Activated CD8-positive, alpha-beta memory T cell treated with anti-CD3 and anti-CD28 coated beads, Interleukin-2, amount 50 U/mL, for 1 hour (primary cell): ENCODE measurements around the gene CCDC28A.
"Not testable (repeated sequence)": the region's sequence is repeated elsewhere in the genome, so short reads cannot be mapped to it uniquely, and the experiment has no call there.

Source experiments
- DNase-seq: peaks from one replicate; pipeline ENCODE4 v3.0.0-alpha.2; 2020; ENCODE audit errors: extremely low read depth

CCDC28A gene

DNA sequence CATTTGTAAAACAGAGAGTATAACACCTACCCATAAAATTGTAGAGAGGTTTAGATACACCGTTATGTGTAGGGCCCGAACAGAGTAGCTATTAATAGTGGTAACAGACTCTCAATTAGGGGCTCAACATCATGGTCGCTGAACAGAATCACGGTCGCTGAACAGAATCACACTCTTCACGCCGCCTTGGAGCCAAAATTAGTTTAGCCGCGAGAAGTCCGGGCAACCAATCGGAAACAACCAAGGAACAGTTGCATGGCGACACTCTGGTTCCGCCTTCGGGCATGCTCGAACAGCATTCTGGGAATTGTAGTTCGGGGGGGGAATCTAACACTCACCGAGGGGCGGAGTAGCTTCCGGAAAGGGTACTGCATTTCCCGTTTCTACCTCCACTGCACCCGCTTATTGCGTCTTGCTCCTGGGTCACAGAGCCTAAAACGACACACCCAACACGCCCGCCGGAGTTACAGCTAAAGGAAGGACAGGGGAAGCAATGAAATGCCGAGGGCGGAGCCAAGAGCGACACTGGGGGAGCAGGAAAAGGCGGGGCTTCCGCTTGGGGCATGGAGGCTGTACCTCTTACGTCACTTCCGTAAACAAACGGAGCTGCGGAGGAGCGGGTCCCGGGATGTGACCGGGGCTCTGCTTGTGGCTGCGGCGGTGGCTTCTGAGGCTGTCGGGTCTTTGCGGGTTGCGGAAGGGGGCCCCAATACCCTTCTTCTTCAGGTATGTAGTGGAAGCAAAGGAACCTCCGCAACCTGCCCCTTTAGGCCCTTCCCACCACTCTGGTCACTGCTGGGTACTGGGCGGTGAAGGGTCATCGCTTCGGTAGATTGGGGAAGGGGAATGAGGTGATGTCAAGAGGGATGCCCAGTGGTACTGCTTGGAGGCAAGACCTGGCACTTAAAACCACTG, at the start of gene CCDC28A:
Gene CCDC28A (plus strand): TSS at position 593 of the 915 bp plus-strand sequence. CDS start 2,352 bp downstream, outside the sequence.
- DNase-seq, result peak; percentile 88

DNA sequence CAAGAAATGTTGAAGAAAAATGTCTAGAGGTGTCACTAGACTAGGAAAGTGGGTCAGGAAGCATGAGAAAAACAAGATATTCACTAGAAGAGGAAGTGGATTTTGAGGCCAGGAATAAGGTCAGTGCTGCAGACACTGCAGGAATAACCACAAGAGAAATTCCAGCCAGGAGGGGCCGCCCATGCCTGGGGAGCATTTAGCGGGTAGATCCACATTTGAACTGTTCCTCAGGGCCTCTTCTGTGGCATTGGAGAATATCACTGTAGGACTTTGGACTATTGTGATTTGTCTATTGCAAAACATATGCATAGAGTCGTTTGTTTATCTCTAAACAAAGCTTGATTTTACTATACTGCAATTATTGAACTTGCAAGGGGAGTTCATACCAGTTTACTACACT, 49.6 kb upstream of the CCDC28A start:
- DNase-seq, result no peak

DNA sequence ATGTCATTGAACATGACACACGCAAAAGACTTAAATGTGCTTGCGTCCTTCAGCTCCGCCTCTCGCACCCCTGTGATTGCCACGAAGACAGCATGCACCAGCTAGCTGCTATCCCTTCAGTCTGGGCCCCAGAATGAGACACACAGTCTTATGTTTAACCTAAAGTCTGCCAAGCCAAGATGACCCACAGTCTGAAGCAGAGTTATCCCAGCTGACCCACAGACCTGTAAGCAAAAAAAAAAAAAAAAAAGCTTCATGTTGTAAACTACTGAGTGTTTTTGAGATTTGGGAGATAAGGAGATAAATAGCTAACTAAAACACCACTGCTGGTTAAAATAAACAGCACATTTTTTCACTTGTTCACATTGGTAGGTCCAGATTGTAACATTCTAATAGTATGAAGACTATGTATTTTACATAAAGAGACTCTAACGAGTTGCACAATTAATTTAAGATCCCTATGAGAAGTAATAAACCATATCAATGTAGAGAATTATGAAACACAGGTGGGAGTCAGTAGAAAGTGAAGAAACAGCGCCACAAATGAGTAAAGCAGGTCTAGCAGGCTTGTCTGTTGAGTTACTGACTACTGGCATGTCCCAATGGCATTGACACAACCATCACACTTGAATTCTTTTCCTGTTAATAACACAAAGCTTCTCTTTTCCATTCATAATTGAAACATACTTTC, 47.4 kb upstream of the CCDC28A start:
- DNase-seq, result no peak

DNA sequence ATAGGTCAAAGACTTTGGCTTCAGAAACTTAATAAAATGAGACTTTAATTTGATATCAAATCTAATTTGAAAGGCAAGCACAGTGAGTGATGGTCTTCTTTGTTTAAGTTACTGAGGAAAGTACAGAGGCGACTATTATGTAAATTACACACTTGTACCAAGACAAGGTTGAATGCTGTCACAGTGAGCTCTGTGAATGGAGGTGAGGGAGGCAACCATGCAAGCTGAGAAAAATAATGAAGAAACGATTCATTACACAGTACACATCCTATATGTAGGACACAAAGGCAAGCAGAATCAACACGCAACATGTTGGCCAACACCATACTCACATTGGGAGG, 46.8 kb upstream of the CCDC28A start:
- DNase-seq, result no peak

DNA sequence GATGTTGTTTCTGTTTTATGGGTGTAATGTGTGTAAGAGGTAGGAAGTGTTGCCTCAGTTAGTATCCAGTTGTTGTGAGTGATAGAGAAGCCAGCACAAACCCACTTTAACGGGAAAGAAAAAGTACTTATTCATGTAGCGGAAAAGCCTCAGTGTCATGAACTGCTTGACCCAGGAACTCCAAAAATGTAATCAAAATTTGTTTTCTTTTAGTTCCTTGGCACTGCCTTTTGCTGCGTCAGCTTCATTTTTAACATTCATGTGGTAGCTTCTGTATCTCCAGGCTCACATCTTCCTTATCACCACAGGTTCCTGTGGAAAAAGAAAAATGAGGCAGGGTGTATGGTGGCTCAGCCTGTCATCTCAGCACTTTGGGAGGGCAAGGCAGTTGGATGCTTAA, 46.4 kb upstream of the CCDC28A start:
- no peak for DNase-seq

DNA sequence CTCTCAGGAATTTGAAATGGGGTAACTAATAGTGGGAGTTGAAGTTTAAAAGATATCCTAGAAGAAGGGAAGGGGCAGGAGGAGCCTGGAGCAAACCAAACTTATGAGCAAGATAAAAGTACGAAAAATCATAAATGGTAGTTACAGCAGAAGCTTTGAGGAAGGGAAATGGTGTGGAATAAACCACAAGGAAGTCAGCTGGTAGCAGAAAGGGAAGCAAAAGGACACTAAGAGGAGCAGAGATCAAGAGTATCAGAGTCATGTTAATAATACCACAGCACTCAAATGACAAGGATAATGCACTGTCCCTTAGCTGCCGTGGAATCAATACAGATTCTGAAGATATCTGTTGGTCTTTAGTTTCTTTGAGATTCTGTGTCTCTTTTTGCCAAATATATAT, 44.9 kb upstream of the CCDC28A start:
- no peak for DNase-seq

DNA sequence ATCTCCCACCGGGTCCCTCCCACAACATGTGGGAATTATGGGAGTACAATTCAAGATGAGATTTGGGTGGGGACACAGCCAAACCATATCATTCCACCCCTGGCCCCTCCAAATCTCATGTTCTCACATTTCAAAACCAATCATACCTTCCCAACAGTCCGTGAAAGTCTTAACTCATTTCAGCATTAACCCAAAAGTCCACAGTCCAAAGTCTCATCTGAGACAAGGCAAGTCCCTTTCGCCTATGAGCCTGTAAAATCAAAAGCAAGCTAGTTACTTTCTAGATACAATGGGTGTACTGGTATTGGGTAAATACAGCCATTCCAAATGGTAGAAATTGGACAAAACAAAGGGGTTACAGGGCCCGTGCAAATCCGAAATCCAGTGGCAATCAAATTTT, 43.5 kb upstream of the CCDC28A start:
- not testable (repeated sequence) for DNase-seq

DNA sequence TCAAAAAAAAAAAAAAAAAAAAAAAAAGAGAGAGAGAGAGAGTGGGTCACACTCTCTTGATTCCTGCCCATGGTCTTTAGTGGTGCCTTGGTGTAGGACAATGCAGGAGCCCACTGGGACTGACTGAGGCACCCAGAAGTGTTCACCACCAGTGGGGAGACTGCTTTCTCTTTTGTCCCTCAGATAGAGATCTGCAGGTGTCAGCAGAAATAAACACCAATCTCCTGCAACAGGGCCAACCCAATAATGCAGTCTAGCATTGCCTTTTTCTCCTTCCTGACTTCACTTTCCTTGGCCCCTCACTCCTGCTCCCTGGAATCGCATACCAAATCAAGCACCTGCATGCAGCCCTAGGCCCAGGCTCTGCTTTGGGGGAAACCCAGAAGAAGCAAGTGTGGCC, 39.0 kb upstream of the CCDC28A start:
- no peak for DNase-seq

DNA sequence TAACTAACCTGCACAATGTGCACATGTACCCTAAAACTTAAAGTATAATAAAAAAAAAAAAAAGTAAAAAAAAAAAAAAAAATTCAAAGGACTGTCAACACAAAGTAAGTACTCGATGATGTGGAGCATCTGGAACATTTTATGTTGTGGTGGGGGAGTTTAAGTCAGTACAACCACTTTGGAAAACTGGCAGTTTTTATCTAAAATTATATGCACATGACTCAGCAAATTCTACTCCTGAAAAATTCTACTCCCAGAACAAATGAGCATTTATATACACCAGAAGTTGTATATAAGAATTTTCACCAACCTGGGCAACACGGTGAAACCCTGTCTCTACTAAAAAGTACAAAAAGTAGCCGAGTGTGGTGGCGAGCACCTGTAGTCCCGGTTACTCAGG, 36.9 kb upstream of the CCDC28A start:
- DNase-seq, result no peak

DNA sequence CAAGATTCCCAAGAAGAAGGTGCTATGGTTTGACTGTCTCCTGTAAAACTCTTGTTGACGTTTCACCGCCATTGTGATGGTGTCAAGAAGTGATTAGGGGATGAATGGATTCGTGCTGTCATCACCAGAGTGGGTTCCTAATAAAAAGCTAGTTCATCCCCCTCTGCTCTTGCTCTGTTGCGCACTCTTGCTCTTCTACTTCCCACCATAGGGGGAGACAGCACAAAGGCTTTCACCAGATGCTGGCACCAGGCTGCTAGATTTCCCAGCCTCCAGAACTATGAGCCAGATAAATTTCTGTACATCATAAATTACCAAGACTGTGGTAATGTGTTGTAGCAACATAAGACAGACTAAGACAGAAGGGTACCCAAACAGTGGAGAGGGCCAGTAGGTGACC, 21.6 kb upstream of the CCDC28A start:
- DNase-seq, result no peak

DNA sequence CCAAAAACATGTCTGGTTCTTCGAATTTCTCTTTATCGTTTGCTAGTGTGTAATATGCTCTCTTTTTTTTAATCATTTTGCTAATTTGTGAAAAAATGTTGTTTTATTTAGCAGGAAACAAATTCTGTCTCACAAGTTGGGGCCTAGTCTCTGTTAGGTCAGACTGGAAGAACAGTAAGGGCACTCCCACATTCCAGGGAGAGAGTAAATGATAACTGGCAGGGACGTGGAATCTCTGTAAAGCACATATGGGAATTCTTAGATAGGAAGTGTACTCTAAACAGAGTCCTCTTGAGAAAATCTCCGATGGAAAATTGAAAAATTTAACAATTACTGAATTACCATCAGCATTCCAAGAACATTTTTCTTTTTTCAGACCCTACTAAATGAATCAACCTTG, 16.4 kb upstream of the CCDC28A start:
- no peak for DNase-seq

DNA sequence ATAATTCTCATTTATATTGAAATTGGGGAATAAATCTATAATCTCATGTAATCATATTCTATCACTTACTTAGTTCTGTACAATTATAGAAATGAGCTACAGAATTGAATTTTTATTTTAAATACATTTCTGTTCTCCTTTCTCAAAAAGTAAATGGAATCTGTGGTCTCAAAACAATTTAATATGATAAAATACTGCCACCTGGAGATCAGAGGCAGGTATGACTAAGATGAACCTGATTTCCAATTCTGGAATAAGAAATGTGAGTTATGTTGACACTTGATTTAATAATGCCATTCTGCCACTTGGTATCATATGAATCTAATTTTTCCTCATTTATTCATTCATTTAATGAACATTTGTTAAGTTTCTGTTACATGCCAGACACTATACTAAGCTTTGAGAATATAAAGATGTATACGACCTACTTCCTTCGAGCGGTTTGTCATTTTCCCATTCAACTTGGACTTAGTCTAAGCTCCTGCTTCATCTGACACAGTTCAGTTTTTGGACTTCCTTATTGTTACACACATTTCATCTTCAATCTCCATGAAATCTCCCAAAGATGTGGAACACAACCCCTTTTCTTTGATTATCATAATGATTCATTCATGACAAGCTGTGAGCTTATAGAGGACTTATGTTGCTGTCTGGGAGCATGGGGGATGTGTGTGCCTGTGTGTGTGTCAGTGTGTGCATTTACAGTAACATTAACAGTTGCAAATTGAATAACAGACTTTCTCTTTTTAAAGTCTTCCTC, 7.5 kb upstream of the CCDC28A start:
- no peak for DNase-seq

DNA sequence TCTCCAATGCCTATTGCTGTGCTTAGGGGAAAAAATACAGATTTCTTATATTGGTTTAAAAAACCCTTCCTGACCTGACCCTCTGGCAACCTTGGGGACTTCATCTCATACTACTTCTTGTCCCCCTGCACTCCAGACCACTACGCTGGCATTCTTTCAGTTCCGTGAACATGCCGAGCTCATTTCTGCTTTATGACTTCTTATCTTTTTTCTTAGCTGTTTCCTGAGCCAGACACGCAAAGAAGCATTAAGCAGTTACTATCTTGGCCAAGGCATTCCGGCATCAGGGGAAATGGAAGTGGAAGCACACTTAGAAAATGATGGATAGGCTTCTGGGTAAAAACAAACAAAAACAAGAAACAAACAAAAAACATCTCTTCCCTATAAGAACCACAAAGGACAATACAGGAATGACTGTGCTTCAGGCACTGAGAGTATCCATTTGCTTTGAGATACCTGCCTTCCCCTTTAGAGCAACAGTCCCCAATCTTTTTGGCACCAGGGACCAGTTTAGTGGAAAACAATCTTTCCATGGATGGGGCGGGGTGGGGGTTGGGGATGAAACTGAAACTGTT, 4.4 kb upstream of the CCDC28A start:
- DNase-seq, result no peak

DNA sequence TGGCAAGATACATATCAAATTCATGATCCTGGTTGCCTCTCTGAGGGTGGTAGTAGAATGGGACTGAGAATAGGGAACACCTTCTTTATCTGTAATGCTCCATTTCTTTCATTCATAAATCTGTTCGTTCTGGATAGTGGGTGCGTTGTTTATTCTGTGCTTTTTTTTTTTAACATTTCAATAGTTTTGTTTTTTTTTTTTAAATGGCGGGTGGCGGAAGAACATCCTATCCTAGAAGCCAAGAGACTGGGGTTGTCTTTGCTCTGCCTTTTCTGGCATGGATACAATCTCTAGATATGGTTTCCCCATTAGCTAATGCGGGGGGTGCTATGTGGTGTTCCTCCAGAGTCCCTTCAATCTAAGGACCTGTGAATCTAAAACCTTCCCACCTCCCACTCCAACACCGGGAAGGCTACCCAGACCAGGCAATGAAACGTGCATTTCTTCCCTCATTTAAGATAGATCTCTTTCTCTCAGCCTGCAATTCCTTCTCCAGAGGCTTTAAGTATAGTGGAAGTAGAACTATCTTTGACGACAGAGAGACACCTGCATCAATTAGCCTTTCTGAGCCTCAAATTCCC, 883 bp upstream of the CCDC28A start:
- DNase-seq, result no peak

DNA sequence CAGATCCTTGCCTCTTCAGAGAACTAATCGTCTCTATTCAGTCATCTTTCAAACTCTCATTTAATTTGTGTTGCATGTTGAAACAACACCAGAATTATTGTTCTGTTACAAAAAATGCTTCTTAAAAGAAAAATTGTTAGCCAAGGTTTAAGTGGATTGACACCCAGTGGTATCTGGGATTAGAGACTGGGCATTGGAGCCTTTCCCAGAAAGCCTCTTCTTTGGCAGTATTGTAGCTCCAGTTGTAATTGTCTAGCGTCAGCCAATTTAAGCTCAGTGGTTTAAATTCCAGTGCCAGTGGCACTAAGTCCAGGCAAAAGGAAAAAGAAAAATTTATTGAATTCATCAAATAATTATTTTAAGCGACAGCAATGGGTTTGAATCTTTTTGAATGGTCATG, 801 bp downstream of the CCDC28A start:
- DNase-seq, result no peak

DNA sequence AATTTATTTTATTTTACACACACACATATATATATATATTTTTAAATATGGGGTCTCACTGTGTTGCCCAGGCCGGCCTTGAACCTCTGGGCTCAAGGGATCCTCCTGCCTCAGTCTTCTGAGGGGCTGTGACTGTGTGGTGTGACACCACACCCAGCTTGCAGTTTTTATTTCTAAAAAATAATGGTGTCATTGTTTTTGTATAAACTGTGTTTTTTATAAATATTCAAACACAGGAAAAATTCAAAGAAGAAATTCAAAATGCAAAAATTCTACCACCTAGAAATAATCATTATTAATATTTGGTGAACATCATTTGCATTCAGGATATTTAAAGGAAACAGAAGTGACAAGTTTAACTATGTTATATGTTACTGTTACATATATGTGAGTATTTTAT, 3.1 kb downstream of the CCDC28A start:
- DNase-seq, result no peak

DNA sequence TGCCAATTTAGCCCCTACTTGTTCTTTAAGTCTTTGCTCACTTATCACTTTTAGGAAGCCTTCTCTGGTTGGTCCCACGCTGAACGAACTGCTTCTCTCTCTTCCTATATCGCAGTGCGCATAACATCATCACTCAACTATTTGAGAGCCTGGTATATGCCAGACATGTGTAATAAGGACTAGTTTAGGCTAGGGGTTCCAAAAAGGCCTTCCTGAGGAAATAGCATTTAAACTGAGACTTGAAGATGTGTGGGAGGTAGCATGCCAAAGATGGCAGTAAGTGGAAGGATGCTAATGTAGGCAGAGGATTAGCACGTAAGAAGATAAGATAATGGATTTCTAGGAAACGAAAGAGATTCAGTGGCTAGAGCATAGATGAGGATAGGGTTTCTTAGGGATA, 4.8 kb downstream of the CCDC28A start:
- no peak for DNase-seq

DNA sequence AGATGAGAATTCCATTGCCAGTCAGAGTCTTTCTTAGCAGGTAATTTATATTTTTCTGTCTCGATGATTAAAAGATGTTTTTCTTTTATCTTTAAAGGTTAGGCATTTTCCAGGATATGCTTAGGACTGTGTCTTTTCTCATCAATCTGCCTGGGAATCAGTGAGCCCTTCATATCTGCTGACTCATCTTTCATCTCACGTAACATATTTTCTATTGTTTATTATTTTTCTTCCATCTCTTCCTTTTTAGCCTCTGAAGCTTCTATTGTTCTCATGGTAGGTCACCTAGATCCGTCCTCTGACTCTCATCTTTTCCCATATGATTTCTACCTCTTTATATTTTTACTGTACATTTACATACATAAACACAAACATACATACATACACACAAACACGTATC, 8.7 kb downstream of the CCDC28A start:
- DNase-seq, result no peak

DNA sequence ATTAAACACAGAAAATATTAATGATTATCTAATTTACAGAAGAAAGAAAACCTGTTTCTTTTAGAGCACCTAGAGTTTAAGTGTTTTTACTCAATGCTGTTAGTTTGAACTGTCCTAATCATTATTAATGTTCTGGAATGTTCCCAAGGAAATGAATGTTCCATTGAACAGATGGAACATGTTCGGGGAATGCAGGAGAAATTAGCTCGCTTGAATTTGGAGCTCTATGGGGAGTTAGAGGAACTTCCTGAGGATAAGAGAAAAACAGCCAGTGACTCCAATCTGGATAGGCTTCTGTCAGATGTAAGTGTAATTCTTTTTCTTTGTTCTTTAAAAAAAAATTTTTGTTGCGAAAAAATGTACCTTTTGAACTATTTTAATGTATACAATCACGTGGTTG, 11.5 kb downstream of the CCDC28A start:
- no peak for DNase-seq

DNA sequence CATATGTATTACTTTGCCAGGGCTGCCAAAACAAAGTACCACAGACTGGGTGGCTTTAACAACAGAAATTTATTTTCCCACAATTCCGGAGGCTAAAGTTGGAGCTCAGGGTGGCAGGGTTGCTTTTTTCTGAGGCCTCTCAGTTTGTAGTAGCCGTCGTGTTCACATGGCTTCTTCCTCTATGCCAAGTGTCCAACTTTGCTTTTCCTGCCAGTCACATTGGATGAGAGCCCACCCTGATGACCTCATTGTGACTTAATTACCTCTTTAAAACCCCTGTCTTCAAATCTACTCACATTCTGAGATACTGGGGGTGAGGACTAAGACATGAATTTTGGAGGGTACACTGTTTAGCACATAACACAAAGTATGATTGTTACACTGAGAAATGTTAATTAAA, 12.4 kb downstream of the CCDC28A start:
- no peak for DNase-seq

DNA sequence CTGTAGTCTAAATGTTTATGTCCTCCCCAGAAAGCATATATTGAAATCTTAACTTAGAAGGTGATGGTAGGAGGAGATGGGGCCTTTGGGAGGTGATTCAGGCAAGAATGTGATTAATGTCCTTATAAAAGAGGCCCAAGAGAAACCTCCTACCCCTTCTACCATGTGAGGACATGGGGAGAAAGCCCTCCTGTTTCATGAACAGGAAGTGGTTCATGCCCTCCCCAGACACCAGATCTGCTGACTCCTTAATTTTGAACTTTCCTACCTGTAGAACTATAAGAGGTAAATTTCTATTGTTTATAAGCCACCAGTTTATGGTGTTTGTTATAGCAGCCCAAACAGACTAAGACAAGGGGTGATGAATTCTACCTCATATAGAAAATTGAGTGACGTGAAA, 13.6 kb downstream of the CCDC28A start:
- DNase-seq, result no peak
